Mesenchymal stem cell (in vitro differentiated cells and primary cell): Measurements from ENCODE around the gene KRTAP9-6.

Experiments used
- DNase-seq: peaks from one replicate; pipeline ENCODE4 v3.0.0-alpha.2; 2013
- H2AFZ ChIP-seq: one replicate; pipeline ENCODE4 v1.6.1; 2013; ENCODE audit warnings: low read depth, mild to moderate bottlenecking, control low read depth, inconsistent platforms, low read length, moderate library complexity
- H2AK5ac ChIP-seq: 2 replicates; pipeline ENCODE4 v1.6.1; 2013; ENCODE audit warnings: low read length, moderate library complexity, mild to moderate bottlenecking, inconsistent platforms; ENCODE audit not compliant: severe bottlenecking
- H2BK120ac ChIP-seq: one replicate; pipeline ENCODE4 v1.6.1; 2013; ENCODE audit warnings: low read depth, mild to moderate bottlenecking, inconsistent platforms, low read length, moderate library complexity
- H2BK12ac ChIP-seq, 2 experiments: one replicate each; pipeline ENCODE4 v1.6.1; 2013; ENCODE audit warnings: inconsistent platforms in 2 of 2, low read length in 2 of 2, mild to moderate bottlenecking in 2 of 2, moderate library complexity in 2 of 2, control low read depth in 1 of 2
- H2BK15ac ChIP-seq: one replicate; pipeline ENCODE4 v1.6.1; 2013; ENCODE audit warnings: mild to moderate bottlenecking, low read depth, inconsistent platforms; ENCODE audit not compliant: poor library complexity, severe bottlenecking
- H2BK5ac ChIP-seq: 2 replicates; pipeline ENCODE4 v1.6.1; 2013; ENCODE audit warnings: low read depth, mild to moderate bottlenecking, low read length, control low read depth, inconsistent platforms; ENCODE audit not compliant: poor library complexity, severe bottlenecking
- H3K14ac ChIP-seq, 2 experiments: one replicate each; pipeline ENCODE4 v1.6.1; 2013; ENCODE audit warnings: inconsistent platforms in 2 of 2, low read length in 2 of 2, control low read depth in 1 of 2, mild to moderate bottlenecking in 1 of 2, moderate library complexity in 1 of 2
- H3K18ac ChIP-seq, 2 experiments: one replicate each; pipeline ENCODE4 v1.6.1; 2013; ENCODE audit warnings: inconsistent platforms in 2 of 2, low read length in 2 of 2, control low read depth in 1 of 2, low read depth in 1 of 2, mild to moderate bottlenecking in 1 of 2
- H3K23ac ChIP-seq, 2 experiments: one replicate each; pipeline ENCODE4 v1.6.1; 2013; ENCODE audit warnings: inconsistent platforms in 2 of 2, low read length in 2 of 2, mild to moderate bottlenecking in 2 of 2, moderate library complexity in 2 of 2, control low read depth in 1 of 2
- H3K27ac ChIP-seq: 2 replicates; pipeline ENCODE4 v1.5.1; 2013; ENCODE audit warnings: mild to moderate bottlenecking, moderate library complexity, low read length, control low read depth, inconsistent platforms; ENCODE audit not compliant: poor library complexity, severe bottlenecking
- H3K27me3 ChIP-seq, 2 experiments: 2 replicates each; pipeline versions ENCODE4 v1.6.1 to v1.7.0; 2013; ENCODE audit warnings: low read length in 2 of 2, mild to moderate bottlenecking in 2 of 2, moderate library complexity in 2 of 2, control low read depth in 1 of 2, inconsistent platforms in 1 of 2; ENCODE audit not compliant: control insufficient read depth in 1 of 2, insufficient read depth in 1 of 2
- H3K36me3 ChIP-seq, 2 experiments: 2 replicates each; pipeline versions ENCODE4 v1.6.1 to v1.7.0; 2013; ENCODE audit warnings: low read length in 2 of 2, control low read depth in 1 of 2, inconsistent platforms in 1 of 2, low read depth in 1 of 2, mild to moderate bottlenecking in 1 of 2; ENCODE audit not compliant: insufficient read depth in 2 of 2, control insufficient read depth in 1 of 2
- H3K4ac ChIP-seq, 2 experiments: one replicate each; pipeline ENCODE4 v1.6.1; 2013; ENCODE audit warnings: inconsistent platforms in 2 of 2, low read length in 2 of 2, mild to moderate bottlenecking in 2 of 2, moderate library complexity in 2 of 2, control low read depth in 1 of 2, low read depth in 1 of 2
- H3K4me1 ChIP-seq: 2 replicates; pipeline ENCODE4 v1.6.1; 2013; ENCODE audit warnings: low read depth, low read length, control low read depth; ENCODE audit not compliant: control insufficient read depth, insufficient read depth
- H3K4me2 ChIP-seq: 2 replicates; pipeline ENCODE4 v1.6.1; 2013; ENCODE audit warnings: low read length, mild to moderate bottlenecking, inconsistent platforms; ENCODE audit not compliant: poor library complexity, severe bottlenecking
- H3K4me3 ChIP-seq, 2 experiments: 2 replicates each; pipeline versions ENCODE4 v1.5.1 to v1.7.0; 2013; ENCODE audit warnings: low read length in 2 of 2, mild to moderate bottlenecking in 2 of 2, control low read depth in 1 of 2, low read depth in 1 of 2; ENCODE audit not compliant: insufficient read depth in 1 of 2
- H3K79me1 ChIP-seq: replicated peaks from 2 replicates; pipeline ENCODE4 v1.6.1; 2013; ENCODE audit warnings: mild to moderate bottlenecking, control low read depth, low read length, inconsistent platforms; ENCODE audit not compliant: poor library complexity, severe bottlenecking
- H3K9ac ChIP-seq: 2 replicates; pipeline ENCODE4 v1.7.0; 2013; ENCODE audit warnings: mild to moderate bottlenecking, low read length, moderate library complexity
- H3K9me3 ChIP-seq: 2 replicates; pipeline ENCODE4 v1.7.0; 2013; ENCODE audit warnings: mild to moderate bottlenecking, low read length; ENCODE audit not compliant: control insufficient read depth
- H4K8ac ChIP-seq: one replicate; pipeline ENCODE4 v1.6.1; 2013; ENCODE audit warnings: inconsistent platforms, mild to moderate bottlenecking, low read length, moderate library complexity
- H4K91ac ChIP-seq: one replicate; pipeline ENCODE4 v1.6.1; 2013; ENCODE audit warnings: mild to moderate bottlenecking, low read length, inconsistent platforms
- WGBS: methylation state at CpG from one replicate; pipeline ENCODE4 v1.1.7; 2013; ENCODE audit warnings: mixed read lengths; 5-methylcytosine and 5-hydroxymethylcytosine counted together

The KRTAP9-6 gene

DNA sequence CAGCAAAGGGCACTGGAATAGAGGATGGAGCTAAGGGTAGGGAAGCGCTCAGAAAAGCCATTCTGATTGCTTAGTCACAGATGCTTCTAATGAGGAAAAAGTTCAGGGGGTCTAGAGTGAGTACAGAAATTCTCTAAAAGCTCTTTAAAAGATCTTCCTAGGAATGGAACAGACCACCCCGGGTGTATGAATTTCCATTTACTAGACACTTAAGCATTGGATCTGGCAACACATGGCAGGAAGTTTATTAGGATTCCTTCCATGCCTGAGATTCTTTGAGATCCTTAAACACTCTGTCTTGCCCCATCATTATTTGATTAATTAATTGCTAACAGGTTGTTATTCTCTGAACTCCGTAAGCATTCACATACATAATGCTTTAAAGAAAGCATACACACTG, 18.9 kb downstream of the KRTAP9-6 start:
- no peak for DNase-seq
- H3K36me3 ChIP-seq, result no peaks in the 10 kb centered on the region

DNA sequence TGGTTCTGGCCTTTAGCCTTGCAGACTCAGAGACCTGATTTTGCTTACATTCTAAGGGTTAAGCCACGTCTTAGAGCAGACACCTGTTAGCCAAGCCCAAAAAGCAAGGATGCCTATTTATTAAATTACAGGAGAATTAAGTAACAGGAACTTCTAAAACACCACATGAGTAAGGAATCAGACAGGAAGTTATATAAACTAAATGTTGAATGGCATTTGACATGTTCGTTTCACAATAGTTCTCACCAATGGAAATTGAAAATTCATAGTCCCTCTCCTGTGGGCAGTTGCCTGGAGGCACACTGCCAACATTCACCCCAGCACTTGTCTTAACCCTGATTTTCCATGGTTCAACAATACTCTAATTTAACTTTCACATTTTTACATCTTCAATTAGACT, 19.4 kb downstream of the KRTAP9-6 start:
- Histone ChIP-seq H4K8ac (no peak overlapping the region), H3K4me3 (no peak overlapping the region), H3K36me3 (no peaks in the 10 kb centered on the region), H3K4me2 (no peak overlapping the region), H3K14ac (no peak overlapping the region), H3K4me1 (peaks cover 1% of the 10 kb centered on the region), H2AK5ac (no peak overlapping the region), H4K91ac (no peak overlapping the region), H3K9me3 (no peaks in the 10 kb centered on the region), H2BK5ac (no peak overlapping the region), H3K18ac (no peak overlapping the region), H3K9ac (no peak overlapping the region), H3K79me1 (no peaks in the 10 kb centered on the region), H3K23ac (no peak overlapping the region), H2BK12ac (no peak overlapping the region), H3K27me3 (no peaks in the 10 kb centered on the region), H2BK120ac (no peak overlapping the region), H2AFZ (no peak overlapping the region), H3K4ac (no peak overlapping the region), H3K27ac (peak overlapping the region; percentile 63), H2BK15ac (no peak overlapping the region)
- DNase-seq, result no peak
- 24% methylated on average over 1 of the region's 2 CpGs for WGBS

More for the DNA sequence above, 18.9 kb downstream of the KRTAP9-6 start:
- Histone ChIP-seq H3K27ac (peak overlapping the region; percentile 83), H2AFZ (no peak overlapping the region), H3K27me3 (no peaks in the 10 kb centered on the region), H3K14ac (no peak overlapping the region), H2BK5ac (peak overlapping the region; percentile 12), H3K4me2 (no peak overlapping the region), H3K9me3 (no peaks in the 10 kb centered on the region), H3K79me1 (no peaks in the 10 kb centered on the region), H3K23ac (no peak overlapping the region), H3K18ac (no peak overlapping the region), H3K9ac (no peak overlapping the region), H2AK5ac (no peak overlapping the region), H4K8ac (no peak overlapping the region), H3K4me1 (peaks cover 1% of the 10 kb centered on the region), H2BK120ac (no peak overlapping the region), H3K4me3 (no peak overlapping the region), H3K4ac (no peak overlapping the region), H4K91ac (no peak overlapping the region), H2BK12ac (no peak overlapping the region), H2BK15ac (no peak overlapping the region)
- WGBS, result 24% methylated on average over 2 of the region's 3 CpGs

DNA sequence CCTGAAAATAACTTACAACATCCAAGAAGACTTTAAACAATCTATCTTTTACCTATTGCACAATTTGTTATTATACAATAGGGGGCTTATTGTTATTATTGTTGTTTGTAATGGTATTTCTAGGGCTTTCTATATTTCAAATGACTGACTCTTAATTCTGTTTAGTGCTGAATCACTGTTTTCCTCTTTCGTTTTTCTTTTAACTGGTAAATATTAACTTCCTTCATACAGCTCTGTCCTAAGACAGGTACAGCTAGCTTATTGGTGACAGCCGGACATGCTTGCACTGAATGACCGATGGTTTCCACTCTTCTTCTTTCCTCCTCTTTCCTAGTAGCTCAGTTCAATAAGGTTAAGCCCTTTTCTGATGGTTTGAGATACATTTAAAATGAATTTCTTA, 21.9 kb downstream of the KRTAP9-6 start:
- H2BK15ac ChIP-seq, result no peak overlapping the region
- H2AK5ac ChIP-seq, result no peak overlapping the region
- no peak overlapping the region for H3K18ac ChIP-seq
- H3K27me3 ChIP-seq, result no peaks in the 10 kb centered on the region
- H2AFZ ChIP-seq, result no peak overlapping the region
- no peak overlapping the region for H3K4ac ChIP-seq
- no peak overlapping the region for H3K4me3 ChIP-seq
- no peak overlapping the region for H2BK120ac ChIP-seq
- no peak overlapping the region for H4K91ac ChIP-seq
- no peaks in the 10 kb centered on the region for H3K79me1 ChIP-seq
- no peaks in the 10 kb centered on the region for H3K36me3 ChIP-seq
- WGBS, result 91% methylated on average over 2 of the region's 3 CpGs
- H3K9me3 ChIP-seq, result no peaks in the 10 kb centered on the region
- peak overlapping the region; percentile 52 for H3K27ac ChIP-seq
- H3K4me2 ChIP-seq, result no peak overlapping the region
- no peak for DNase-seq
- no peak overlapping the region for H2BK5ac ChIP-seq
- H3K23ac ChIP-seq, result no peak overlapping the region
- no peak overlapping the region for H2BK12ac ChIP-seq
- H3K4me1 ChIP-seq, result peaks cover 1% of the 10 kb centered on the region
- H4K8ac ChIP-seq, result no peak overlapping the region
- no peak overlapping the region for H3K9ac ChIP-seq
- no peak overlapping the region for H3K14ac ChIP-seq

DNA sequence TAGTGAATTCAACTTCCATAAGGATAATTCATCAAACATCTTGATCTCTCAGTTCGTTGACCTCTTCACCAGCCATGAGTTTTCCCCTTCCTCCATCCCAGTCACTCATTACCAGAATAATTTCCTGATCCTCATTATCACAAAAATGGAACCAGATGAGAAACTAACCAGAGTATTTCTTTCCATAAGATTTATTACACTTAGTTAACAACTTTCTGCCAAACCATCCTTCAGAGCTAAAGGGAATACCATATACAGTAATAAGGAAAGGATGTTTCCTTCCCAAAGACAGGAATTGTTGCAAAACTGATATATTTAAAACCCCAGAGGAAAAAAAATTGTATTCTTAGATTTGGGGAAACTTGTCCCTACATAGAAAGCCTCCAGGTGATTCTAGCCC, 28.8 kb downstream of the KRTAP9-6 start:
- Histone ChIP-seq H3K4me1 (no peaks in the 10 kb centered on the region), H3K4ac (no peak overlapping the region), H2BK5ac (no peak overlapping the region), H2BK12ac (no peak overlapping the region), H3K4me3 (no peak overlapping the region), H3K9ac (no peak overlapping the region), H3K4me2 (no peak overlapping the region), H4K8ac (no peak overlapping the region), H2BK15ac (no peak overlapping the region), H3K27ac (no peak overlapping the region), H3K79me1 (no peaks in the 10 kb centered on the region), H2BK120ac (no peak overlapping the region), H4K91ac (no peak overlapping the region), H3K9me3 (no peaks in the 10 kb centered on the region), H2AK5ac (no peak overlapping the region), H3K18ac (no peak overlapping the region), H3K36me3 (no peaks in the 10 kb centered on the region), H3K23ac (no peak overlapping the region), H2AFZ (no peak overlapping the region), H3K27me3 (no peaks in the 10 kb centered on the region), H3K14ac (no peak overlapping the region)
- no peak for DNase-seq
- 79% methylated on average over 1 of the region's 1 CpG for WGBS
